Occipital lobe (tissue), 2 donors: Measurements from ENCODE around the gene FAM131A. TPM values are rescaled to one million over a fixed set of nuclear protein-coding genes. Genes with fewer than 3 reads are reported as not detected.
"Not testable (repeated sequence)": the region's sequence is repeated elsewhere in the genome, so short reads cannot be mapped to it uniquely, and the experiment has no call there.

Source experiments
- DNase-seq: peaks from one replicate; lab custom pipeline; 2025; lab: John Stamatoyannopoulos, UW
- total RNA-seq: library from RNA; depleted of rRNA; stranded (reverse); fragments of >200 nt; gene quantifications from one replicate; pipeline ENCODE4 v1.2.3, GENCODE V29; 2014

Gene FAM131A
- total RNA-seq, 1 donor from 2014 or later, result 61.6 TPM

- not testable (repeated sequence) for DNase-seq
Observed at GRCh38 chr3:184339451-184340135, 2.2 kb downstream of the FAM131A start.

- DNase-seq, result no peak
Observed at GRCh38 chr3:184341925-184342324, 4.5 kb downstream of the FAM131A start.

DNA sequence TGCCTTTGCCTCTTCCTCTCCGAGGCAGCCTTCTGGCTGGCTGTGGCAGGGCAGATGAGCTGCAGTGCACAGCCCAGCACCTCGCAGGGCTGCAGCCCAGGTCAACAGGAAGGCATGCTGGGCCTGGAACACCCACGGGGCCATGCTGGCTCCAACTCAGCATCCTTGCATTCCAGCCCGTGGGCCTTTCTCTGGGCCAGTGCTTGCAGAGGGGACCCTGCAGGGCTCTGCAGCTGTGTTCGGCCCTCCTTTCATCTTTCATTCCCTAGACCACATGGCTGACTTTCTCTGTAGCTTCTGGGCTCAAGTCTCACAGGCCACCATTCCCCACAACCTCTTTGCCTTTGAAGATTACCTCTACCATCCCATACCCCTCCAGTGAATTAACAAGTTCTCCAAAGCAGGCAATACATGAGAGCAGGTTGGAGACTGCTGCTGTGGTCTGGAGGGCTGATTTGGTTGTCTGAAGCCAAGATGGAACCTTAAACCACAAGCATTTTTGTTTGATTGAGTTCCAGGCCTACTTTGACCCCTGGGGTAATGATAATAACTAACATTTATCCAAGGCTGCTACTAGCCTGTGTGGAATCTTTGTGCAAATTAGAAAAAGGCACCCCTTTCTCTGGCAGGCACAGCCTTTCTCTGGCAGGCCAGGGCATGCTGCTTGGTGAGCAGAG lies 5.9 kb downstream of the FAM131A start:
- no peak for DNase-seq

- DNase-seq, result no peak
Observed at GRCh38 chr3:184344579-184345316, 7.3 kb downstream of the FAM131A start.

DNA sequence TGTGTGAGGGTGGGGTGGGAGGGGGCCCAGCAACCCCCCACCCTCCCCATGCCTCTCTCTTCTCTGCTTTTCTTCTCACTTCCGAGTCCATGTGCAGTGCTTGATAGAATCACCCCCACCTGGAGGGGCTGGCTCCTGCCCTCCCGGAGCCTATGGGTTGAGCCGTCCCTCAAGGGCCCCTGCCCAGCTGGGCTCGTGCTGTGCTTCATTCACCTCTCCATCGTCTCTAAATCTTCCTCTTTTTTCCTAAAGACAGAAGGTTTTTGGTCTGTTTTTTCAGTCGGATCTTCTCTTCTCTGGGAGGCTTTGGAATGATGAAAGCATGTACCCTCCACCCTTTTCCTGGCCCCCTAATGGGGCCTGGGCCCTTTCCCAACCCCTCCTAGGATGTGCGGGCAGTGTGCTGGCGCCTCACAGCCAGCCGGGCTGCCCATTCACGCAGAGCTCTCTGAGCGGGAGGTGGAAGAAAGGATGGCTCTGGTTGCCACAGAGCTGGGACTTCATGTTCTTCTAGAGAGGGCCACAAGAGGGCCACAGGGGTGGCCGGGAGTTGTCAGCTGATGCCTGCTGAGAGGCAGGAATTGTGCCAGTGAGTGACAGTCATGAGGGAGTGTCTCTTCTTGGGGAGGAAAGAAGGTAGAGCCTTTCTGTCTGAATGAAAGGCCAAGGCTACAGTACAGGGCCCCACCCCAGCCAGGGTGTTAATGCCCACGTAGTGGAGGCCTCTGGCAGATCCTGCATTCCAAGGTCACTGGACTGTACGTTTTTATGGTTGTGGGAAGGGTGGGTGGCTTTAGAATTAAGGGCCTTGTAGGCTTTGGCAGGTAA lies 8.1 kb downstream of the FAM131A start:
- peak; percentile 82 for DNase-seq

DNA sequence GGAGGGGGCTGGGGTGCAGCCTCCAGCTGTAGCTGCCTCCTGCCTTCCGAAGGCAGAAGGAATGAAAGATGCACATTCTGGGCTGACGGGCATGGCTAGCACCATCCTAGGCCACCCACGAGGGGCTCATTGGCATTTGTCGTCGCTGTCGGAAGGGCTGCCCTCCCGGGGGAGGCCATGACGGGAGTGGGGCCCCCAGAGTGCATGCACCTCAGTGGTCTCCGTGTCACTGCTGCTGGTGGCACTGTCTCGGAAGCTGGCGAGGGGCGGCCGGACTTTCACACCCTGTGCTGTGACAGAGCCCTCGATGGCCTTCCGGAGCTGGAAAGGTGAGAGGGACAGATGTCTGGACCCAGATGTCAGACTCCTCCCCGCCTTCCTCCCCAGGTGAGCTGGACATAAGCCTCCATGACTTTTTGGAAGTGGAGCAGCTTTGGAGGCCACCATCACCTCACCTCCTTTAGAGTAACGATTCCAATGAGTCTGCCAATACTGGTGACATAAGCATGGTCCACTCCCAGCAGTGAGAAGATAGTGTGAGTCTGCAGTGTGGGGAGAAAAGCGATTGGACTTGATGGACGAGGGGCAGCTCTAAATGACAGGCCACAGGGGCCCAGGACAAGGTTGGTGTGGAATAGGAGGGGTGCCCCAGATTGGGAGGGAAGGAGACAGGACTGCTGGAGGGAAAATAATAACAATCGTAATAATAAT lies 9.2 kb downstream of the FAM131A start:
- DNase-seq, result no peak

DNA sequence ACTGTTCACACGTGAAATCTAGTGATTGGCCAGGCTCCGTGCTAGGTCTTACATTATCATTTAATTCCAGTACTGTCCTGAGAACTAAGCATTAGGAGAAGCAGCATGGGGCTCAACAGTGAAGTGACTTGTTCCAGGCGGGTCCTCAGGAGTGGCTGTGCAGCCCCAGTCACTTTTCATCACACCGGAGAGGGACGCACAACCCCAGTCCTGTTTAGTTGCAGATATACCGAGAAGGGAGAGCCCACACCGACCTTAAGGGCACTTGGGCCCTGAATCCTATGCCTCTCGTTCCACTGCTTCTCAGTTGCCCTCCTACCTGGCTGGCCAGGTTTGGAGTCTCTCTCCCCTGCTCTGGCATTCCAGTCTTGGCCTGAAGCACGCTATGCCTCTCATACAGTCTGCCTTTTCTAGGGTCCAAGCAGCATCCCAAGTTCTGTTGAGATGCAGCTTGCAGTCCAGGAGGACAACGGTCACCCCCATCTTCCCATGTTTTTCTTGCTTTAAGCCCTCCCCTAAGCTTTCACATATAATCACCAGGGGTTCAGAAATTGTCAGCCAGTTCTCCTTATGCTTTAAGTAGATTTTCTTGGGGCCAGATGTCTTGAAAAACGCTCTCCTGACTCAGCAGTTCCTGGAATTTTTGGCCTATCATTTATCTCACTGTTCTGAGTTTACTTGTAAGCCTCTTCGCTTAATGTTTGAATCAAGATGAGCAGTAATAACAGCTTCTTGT lies 10.1 kb downstream of the FAM131A start:
- DNase-seq, result no peak

- DNase-seq, result no peak
Observed at GRCh38 chr3:184348057-184348382, 10.6 kb downstream of the FAM131A start.

- no peak for DNase-seq
Observed at GRCh38 chr3:184349563-184350470, 12.4 kb downstream of the FAM131A start.

DNA sequence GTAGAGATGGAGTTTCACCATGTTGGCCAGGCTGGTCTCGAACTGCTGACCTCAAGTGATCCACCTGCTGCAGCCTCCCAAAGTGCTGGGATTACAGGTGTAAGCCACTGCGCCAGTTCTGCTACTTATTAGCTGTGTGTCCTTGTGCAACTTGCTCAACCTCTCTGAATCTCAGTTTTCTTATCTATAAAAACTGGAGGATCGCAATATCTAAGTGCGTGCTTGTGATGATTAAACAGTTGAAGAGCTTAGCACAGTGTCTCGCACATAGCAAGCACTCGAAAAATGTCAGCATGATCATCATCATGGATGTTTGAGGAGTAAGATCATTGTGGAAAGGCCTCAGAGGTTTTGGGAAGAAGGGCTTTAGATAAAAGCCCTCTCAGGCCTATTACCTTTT lies 13.2 kb downstream of the FAM131A start:
- no peak for DNase-seq

DNA sequence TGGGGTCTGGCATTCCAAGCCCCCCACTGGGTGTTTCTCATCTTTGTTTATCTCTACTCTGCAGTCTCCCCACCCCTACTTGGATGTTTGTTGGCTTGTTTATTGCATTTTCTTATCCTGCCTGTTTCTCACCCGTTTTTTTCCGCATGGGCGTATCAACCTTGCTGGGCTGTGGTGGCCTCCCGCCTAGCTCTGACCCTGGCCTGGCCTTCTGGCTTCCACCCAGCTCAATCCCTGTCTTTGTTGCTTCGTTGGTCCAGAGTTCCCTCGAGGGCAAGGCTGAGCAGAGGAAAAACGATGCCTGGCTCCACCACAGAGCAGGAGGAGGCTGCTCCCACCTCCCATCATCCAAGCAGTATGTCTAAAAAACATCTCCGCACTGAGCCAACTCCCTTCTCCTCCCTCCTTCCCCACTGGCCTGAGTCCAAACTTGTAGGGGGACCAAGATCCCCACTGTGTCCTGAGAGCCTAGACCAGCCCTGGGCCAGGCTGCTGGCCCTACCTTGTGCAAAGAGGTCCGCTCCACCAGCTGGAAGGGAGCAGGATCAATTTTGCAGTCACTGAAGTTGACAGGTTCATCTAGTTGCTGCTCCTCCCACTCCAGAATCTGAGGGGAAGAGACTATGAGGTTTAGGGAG lies 14.2 kb downstream of the FAM131A start:
- no peak for DNase-seq

- no peak for DNase-seq
Observed at GRCh38 chr3:184352149-184352785, 14.9 kb downstream of the FAM131A start.

DNA sequence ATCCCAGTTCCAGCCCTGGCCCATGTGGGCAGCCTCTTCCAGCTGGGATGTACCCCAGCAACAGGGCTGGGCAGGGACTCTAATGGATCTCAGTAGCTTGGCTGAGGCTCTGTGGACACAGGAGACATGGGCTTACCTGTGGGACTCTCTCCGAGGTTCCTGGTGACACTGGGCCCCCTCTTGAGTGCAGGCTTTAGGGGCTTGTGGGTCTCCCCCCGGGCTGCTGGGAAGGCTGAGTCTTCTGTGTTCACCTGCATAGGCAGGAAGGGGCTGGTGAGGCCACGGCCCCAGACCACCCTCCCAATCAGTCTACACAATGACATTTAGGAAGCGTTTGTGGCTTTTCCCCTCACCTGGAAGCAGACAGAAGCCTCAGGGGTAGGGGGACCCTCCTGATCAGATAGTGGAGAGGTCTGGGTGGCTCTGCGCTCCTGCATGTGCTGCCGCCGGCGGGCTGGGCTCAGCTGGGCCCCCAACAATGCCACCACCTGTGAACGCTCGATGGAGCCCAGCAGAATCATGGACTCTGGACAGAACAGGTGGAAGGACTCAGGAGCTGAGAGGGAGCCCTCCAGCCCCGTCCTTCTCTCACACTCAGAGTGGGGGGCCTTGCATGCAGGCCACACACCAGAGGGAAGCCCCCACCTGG lies 15.6 kb downstream of the FAM131A start:
- DNase-seq, result no peak

GRCh38 chr3:184353546-184353941 lies 16.1 kb downstream of the FAM131A start:
- DNase-seq, result no peak

GRCh38 chr3:184354121-184354728 lies 16.8 kb downstream of the FAM131A start:
- no peak for DNase-seq

DNA sequence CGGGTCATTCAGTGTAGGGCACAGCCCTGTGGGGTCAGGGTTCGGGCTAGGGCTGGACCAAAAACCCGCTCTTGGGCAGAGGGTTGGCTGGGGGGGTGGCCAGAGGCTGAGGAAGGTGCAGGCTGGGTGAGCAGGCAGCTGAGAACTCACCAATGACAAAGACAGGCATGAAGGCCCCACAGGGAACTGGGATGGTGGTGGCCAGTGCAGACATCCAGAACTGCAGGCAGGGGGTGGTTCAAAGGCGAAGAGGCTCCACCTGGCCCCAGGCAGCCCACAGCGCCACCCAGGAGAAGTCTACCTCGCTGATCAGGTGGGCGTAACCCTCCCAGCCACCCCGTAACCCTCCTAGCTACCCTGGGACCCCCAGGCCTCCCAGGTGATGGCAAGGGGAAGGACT lies 17.4 kb downstream of the FAM131A start:
- no peak for DNase-seq

DNA sequence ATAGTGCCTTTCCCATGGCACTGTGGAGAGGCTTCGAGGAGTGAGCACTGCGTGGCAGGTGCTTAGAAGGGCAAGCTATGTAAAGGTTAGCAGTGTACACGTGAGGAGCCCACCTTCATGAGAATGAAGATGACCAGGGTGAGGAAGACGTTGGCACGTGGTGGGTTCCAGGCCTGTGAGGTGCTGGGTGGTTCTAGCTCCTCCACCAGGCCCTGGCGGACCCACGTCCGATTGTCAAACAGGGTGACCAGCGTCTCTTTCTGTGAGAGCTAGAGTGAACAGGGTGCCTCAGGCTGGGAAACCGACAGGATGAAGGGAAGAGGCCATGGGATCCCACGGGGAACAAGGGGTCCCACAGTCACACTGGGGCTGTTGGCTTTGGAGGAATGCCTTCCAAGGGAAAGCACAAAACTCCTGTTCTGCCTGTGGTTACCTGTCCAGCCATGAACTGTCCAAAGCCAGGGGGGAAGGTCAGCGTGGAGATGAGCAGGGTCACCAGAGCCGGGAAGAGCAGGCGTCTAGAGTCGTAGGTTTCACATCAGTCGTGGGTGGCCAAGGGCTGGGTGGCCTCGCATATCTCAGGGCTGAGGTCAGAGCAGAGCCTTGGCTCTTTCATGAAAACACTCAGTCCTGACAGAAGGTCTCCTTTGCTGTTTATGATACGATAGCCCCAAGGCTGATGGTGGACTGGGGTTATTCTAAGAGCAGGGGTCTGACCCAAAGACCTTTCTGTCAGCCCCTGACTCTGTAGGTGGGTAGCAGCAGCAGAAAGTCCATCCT lies 18.1 kb downstream of the FAM131A start:
- DNase-seq, result no peak
